Liver (tissue), 3 donors: Measurements from ENCODE around the gene PTPRN.

Source experiments
- HNF4G ChIP-seq: IDR thresholded peaks from 2 replicates; pipeline ENCODE4 v1.6.1; 2016; ENCODE audit warnings: antibody characterized with exemption
- JUND ChIP-seq, 2 donors: IDR thresholded peaks; 2 replicates each; pipeline ENCODE4 v1.6.1; 2016; ENCODE audit warnings: antibody characterized with exemption in 2 of 2
- RXRA ChIP-seq, 2 donors: IDR thresholded peaks; 2 replicates each; pipeline ENCODE4 v1.6.1; 2017 to 2018; ENCODE audit warnings: antibody characterized with exemption in 2 of 2, mild to moderate bottlenecking in 1 of 2
- YY1 ChIP-seq: IDR thresholded peaks from 2 replicates; pipeline ENCODE4 v1.6.1; 2016; ENCODE audit warnings: antibody characterized with exemption, mild to moderate bottlenecking
- TF ChIP-seq, protein P1 (sequence below): fragments of 150-350 bp; IDR thresholded peaks from 2 replicates; pipeline ENCODE4 v1.5.1; 2017; ENCODE audit warnings: improper control_type of control experiment, low read depth, low read length; ENCODE audit not compliant: missing input control
- TF ChIP-seq, protein P2 (sequence below): IDR thresholded peaks from 2 replicates; pipeline ENCODE4 v1.6.1; 2016; ENCODE audit warnings: antibody characterized with exemption
- donor health status: healthy.
- donor health status: healthy.

DNA sequence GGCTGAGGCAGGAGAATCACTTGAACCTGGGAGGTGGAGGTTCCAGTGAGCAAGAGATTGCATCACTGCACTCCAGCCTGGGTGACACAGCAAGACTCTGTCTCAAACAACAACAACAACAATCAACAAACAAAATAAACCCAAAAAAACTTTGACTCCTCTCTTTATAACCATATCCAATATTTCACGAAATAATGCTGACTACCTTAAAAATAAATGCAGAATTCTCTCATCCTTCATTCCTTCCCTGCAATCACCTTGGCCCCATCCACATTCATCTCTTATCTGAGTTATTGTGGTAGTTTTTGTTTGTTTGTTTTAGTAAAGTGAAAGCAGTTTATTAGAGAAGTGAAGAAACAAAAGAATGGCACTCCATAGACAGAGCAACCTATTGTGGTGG is 3.2 kb downstream of the PTPRN start:
- TF ChIP-seq RXRA (IDR thresholded peaks at IDR 0.05) (no peak), HNF4G (no peak), JUND (IDR thresholded peaks at IDR 0.05) (no peak), YY1 (no peak)
- TF ChIP-seq, protein P1, sequence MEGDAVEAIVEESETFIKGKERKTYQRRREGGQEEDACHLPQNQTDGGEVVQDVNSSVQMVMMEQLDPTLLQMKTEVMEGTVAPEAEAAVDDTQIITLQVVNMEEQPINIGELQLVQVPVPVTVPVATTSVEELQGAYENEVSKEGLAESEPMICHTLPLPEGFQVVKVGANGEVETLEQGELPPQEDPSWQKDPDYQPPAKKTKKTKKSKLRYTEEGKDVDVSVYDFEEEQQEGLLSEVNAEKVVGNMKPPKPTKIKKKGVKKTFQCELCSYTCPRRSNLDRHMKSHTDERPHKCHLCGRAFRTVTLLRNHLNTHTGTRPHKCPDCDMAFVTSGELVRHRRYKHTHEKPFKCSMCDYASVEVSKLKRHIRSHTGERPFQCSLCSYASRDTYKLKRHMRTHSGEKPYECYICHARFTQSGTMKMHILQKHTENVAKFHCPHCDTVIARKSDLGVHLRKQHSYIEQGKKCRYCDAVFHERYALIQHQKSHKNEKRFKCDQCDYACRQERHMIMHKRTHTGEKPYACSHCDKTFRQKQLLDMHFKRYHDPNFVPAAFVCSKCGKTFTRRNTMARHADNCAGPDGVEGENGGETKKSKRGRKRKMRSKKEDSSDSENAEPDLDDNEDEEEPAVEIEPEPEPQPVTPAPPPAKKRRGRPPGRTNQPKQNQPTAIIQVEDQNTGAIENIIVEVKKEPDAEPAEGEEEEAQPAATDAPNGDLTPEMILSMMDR, result no peak
- TF ChIP-seq, protein P2, sequence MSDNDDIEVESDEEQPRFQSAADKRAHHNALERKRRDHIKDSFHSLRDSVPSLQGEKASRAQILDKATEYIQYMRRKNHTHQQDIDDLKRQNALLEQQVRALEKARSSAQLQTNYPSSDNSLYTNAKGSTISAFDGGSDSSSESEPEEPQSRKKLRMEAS, result no peak
